Breast epithelium (tissue), 3 donors: Measurements from ENCODE around the gene ITPKB.

Experiments
- POLR2A ChIP-seq: fragments of 450-650 bp; IDR thresholded peaks from one replicate; pipeline ENCODE4 v1.6.1; 2016; ENCODE audit warnings: antibody characterized with exemption, mild to moderate bottlenecking, moderate library complexity
- POLR2AphosphoS5 ChIP-seq, 3 donors: sonication (generic); formaldehyde crosslinking; IDR thresholded peaks; one replicate each; pipeline ENCODE4 v1.6.1; 2017; ENCODE audit warnings: antibody characterized with exemption in 3 of 3
- TF ChIP-seq, protein P1 (sequence below), 3 donors: fragments of 450-650 bp; IDR thresholded peaks; one replicate each; pipeline ENCODE4 v1.5.1; 2016 to 2017; ENCODE audit warnings: antibody characterized with exemption in 3 of 3, mild to moderate bottlenecking in 3 of 3, moderate library complexity in 3 of 3

DNA sequence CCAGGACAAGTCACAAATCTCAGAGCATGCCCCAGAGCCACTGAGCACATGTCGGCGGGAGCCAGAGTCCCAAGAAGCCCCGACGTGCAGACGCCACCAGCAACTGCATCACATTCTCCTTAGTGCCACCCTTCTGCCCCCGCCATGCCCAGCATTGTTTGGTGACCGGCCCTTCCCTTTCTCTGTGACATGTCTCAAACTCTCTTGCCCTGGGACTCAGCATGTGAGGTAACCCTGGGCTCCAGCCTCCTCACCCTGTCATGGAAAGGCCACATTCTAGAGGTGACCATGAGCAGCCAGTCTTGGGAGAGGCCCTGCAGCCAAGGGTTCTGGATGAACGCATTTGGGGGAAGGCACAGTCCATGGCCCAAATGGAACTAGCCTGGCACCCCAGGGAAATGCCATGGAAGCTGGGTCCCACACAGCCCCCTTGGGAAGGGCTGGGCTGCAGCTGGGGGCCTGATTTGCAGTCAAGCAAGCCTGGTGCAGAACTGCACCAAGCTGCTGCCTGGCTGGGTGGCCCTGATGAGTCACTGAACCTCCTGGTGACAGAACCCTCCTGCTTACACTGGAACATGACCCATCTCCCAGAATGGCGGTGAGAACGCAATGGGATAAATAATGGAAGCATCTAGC is 94.4 kb downstream of the ITPKB start:
- TF ChIP-seq, protein P1, sequence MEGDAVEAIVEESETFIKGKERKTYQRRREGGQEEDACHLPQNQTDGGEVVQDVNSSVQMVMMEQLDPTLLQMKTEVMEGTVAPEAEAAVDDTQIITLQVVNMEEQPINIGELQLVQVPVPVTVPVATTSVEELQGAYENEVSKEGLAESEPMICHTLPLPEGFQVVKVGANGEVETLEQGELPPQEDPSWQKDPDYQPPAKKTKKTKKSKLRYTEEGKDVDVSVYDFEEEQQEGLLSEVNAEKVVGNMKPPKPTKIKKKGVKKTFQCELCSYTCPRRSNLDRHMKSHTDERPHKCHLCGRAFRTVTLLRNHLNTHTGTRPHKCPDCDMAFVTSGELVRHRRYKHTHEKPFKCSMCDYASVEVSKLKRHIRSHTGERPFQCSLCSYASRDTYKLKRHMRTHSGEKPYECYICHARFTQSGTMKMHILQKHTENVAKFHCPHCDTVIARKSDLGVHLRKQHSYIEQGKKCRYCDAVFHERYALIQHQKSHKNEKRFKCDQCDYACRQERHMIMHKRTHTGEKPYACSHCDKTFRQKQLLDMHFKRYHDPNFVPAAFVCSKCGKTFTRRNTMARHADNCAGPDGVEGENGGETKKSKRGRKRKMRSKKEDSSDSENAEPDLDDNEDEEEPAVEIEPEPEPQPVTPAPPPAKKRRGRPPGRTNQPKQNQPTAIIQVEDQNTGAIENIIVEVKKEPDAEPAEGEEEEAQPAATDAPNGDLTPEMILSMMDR (IDR thresholded peaks at IDR 0.05): no peak
- TF ChIP-seq POLR2A (no peak), POLR2AphosphoS5 (IDR thresholded peaks at IDR 0.05) (no peak)
